Peyer's patch (tissue), 4 donors: ENCODE measurements around the gene MYO3A. TPM values are rescaled to one million over a fixed set of nuclear protein-coding genes. Genes with fewer than 3 reads are reported as not detected.

ENCODE experiments used
- DNase-seq, 3 donors: peaks; one replicate each; pipeline ENCODE4 v3.0.0-alpha.2; 2017 to 2019
- H3K27ac ChIP-seq, 4 donors: fragments of 200-600 bp; sonication (generic); one replicate each; pipeline ENCODE4 v1.5.1; 2016 to 2019
- H3K27me3 ChIP-seq, 2 donors: fragments of 200-600 bp; sonication (generic); one replicate each; pipeline ENCODE4 v1.5.1; 2019
- H3K36me3 ChIP-seq, 3 donors: fragments of 200-600 bp; sonication (generic); one replicate each; pipeline ENCODE4 v1.5.1; 2016 to 2019
- H3K4me1 ChIP-seq, 4 donors: fragments of 200-600 bp; sonication (generic); one replicate each; pipeline ENCODE4 v1.5.1; 2016 to 2019
- H3K4me3 ChIP-seq, 4 donors: fragments of 200-600 bp; sonication (generic); 1 replicate in 3 of 4; 2 replicates in 1 of 4; pipeline ENCODE4 v1.5.1; 2016 to 2019; ENCODE audit warnings: mild to moderate bottlenecking in 1 of 4
- H3K9me3 ChIP-seq, 4 donors: fragments of 200-600 bp; sonication (generic); one replicate each; pipeline ENCODE4 v1.5.1; 2016 to 2019; ENCODE audit warnings: mild to moderate bottlenecking in 1 of 4
- POLR2A ChIP-seq, 2 donors: fragments of 450-650 bp; IDR thresholded peaks; one replicate each; pipeline ENCODE4 v1.5.1; 2017; ENCODE audit warnings: antibody characterized with exemption in 2 of 2, mild to moderate bottlenecking in 2 of 2, moderate library complexity in 2 of 2
- total RNA-seq, 4 donors: library from RNA; depleted of rRNA; stranded (reverse); fragments of >200 nt; gene quantifications; one replicate each; pipeline ENCODE4 v1.1.0, GENCODE V29; 2016
- TF ChIP-seq, protein P1 (sequence below), 6 experiments: fragments of 450-650 bp in 4 of 6; fragments of 200-600 bp in 2 of 6; sonication (generic) in 1 of 6; IDR thresholded peaks; one replicate each; pipeline ENCODE4 v1.5.1; 2017 to 2019; ENCODE audit warnings: antibody characterized with exemption in 6 of 6, mild to moderate bottlenecking in 3 of 6, moderate library complexity in 1 of 6

The MYO3A gene
- total RNA-seq, 4 donors from 2014 or later = 0.13 to 1.7 TPM; not detected in 2

DNA sequence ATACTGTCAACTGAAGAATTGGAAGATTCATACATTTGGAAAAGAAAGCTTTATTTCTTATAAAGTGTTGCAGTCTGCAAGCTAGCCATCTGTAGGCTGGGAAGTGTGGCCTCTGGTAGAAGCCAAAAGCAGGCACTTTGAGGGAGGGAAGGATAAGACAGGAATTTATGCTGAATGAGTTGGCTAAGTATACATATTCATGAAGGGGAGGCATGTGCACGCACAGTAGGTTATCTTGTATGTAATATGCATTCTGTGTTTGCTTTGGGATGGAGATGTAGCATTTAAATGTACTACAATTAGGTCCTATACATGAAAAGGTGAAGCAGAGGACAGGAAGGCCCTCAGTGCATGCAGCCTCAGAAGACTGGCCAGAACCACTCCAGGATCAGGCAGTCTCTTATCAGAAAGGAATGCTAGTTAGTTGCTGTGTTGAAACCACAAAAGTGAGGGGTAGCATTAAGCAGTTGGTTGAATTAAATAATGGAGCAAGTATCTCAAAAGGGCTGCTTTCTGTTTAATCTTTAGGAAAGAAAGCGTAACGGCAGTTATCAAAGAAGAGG lies 40.9 kb downstream of the MYO3A start:
- H3K27ac ChIP-seq = no peak overlapping the region
- TF ChIP-seq POLR2A (IDR thresholded peaks at IDR 0.05) = no peak
- TF ChIP-seq, protein P1, sequence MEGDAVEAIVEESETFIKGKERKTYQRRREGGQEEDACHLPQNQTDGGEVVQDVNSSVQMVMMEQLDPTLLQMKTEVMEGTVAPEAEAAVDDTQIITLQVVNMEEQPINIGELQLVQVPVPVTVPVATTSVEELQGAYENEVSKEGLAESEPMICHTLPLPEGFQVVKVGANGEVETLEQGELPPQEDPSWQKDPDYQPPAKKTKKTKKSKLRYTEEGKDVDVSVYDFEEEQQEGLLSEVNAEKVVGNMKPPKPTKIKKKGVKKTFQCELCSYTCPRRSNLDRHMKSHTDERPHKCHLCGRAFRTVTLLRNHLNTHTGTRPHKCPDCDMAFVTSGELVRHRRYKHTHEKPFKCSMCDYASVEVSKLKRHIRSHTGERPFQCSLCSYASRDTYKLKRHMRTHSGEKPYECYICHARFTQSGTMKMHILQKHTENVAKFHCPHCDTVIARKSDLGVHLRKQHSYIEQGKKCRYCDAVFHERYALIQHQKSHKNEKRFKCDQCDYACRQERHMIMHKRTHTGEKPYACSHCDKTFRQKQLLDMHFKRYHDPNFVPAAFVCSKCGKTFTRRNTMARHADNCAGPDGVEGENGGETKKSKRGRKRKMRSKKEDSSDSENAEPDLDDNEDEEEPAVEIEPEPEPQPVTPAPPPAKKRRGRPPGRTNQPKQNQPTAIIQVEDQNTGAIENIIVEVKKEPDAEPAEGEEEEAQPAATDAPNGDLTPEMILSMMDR (IDR thresholded peaks at IDR 0.05) = no peak
- H3K9me3 ChIP-seq = no peaks in the 10 kb centered on the region
- no peaks in the 10 kb centered on the region for H3K36me3 ChIP-seq
- no peak overlapping the region for H3K4me3 ChIP-seq
- H3K4me1 ChIP-seq = no peaks in the 10 kb centered on the region
- no peaks in the 10 kb centered on the region for H3K27me3 ChIP-seq
- no peak for DNase-seq

DNA sequence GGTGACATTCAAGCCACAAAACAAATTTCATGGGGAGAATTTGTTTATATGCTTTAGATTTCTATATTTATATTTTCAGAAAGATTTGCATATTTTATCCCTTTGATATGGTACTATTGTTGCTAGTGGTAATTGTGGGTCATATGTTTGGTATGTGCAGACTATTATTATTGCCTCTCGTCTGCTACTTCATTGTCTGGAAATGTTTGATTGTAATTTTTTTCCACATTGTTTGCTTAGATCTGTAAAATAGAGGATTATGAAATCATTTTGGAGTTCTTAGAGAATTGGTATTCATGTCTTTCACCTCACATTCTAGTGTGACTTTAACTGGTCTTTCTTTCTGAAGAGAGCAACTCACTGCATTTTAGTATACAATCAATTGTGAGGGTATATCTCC lies 44.7 kb downstream of the MYO3A start:
- Histone ChIP-seq H3K27ac (no peak overlapping the region), H3K27me3 (no peaks in the 10 kb centered on the region), H3K36me3 (no peaks in the 10 kb centered on the region), H3K4me3 (no peak overlapping the region), H3K9me3 (no peaks in the 10 kb centered on the region), H3K4me1 (no peaks in the 10 kb centered on the region)
- DNase-seq = no peak
- TF ChIP-seq POLR2A (IDR thresholded peaks at IDR 0.05) = no peak
- TF ChIP-seq, protein P1 (IDR thresholded peaks at IDR 0.05) = no peak

DNA sequence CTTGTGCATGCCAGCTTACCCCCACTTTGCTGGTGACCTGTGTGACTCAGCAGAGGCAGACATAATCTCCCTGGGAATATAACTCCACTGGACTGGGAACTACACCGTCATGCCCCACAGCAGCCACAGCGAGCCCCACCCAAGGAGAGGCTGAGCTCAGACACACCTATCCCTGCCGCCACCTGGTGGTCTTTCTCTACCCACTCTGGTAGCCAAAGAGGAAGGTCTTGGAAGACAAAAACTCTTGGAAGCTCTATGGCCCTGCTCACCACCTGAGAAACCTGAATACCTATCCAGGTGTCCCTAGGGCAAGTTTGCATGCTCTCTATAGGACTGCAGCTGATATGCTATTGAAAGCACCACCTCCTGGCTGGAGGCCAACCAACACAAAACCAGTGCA lies 48.1 kb downstream of the MYO3A start:
- no peaks in the 10 kb centered on the region for H3K4me1 ChIP-seq
- no peak for DNase-seq
- TF ChIP-seq, protein P1 (IDR thresholded peaks at IDR 0.05) = no peak
- no peak for TF ChIP-seq POLR2A (IDR thresholded peaks at IDR 0.05)

DNA sequence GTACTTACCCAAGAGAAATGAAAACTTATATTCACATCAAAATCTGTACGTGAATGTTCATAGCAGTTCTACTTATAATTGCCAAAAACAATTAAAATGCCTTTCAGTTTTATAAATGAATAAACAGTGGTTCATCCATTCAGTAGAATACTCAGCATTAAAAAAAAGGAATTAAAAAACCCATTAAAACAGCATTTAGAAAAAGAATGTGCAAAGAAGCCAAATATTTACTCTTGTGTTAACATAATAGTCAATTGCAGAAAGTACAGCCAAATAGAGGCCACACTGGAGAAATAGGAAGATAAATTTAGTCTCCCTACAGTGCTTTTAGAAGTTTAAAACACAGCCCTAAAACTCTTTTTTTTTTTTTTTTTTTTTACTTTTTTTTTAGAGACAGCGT lies 54.6 kb downstream of the MYO3A start:
- no peak for TF ChIP-seq POLR2A (IDR thresholded peaks at IDR 0.05)
- TF ChIP-seq, protein P1 (IDR thresholded peaks at IDR 0.05) = no peak
- Histone ChIP-seq H3K27ac (no peak overlapping the region), H3K9me3 (no peaks in the 10 kb centered on the region), H3K36me3 (no peaks in the 10 kb centered on the region), H3K4me3 (no peak overlapping the region), H3K4me1 (no peaks in the 10 kb centered on the region), H3K27me3 (no peaks in the 10 kb centered on the region)
- DNase-seq = no peak

More for the DNA sequence above, 48.1 kb downstream of the MYO3A start:
- Histone ChIP-seq H3K36me3 (no peaks in the 10 kb centered on the region), H3K27me3 (no peaks in the 10 kb centered on the region), H3K27ac (no peak overlapping the region), H3K9me3 (no peaks in the 10 kb centered on the region), H3K4me3 (no peak overlapping the region)

DNA sequence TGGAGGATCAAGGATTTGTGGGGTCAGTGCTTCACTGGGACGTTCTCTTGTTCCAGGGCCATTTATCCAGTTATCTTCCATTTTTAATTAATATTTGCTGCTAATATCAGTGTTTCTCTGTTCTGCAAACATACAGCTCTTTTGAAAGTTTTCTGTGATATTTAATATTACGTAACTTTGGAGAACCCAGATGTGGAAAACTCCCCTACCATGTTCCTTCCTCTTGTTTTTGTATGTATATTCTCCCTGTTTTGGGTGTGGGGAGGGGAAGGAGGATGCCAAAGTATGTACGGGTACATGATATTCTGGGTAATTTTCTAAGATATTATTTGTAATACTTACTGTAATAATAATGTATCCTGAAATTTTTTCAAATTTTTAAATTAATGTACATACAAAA lies 55.9 kb downstream of the MYO3A start:
- TF ChIP-seq POLR2A (IDR thresholded peaks at IDR 0.05) = no peak
- TF ChIP-seq, protein P1 (IDR thresholded peaks at IDR 0.05) = no peak
- H3K9me3 ChIP-seq = no peaks in the 10 kb centered on the region
- H3K36me3 ChIP-seq = no peaks in the 10 kb centered on the region
- H3K27me3 ChIP-seq = no peaks in the 10 kb centered on the region
- H3K4me3 ChIP-seq = no peak overlapping the region
- H3K4me1 ChIP-seq = no peaks in the 10 kb centered on the region
- no peak for DNase-seq
- no peak overlapping the region for H3K27ac ChIP-seq
